GM10266 (cell line): ENCODE results near the gene FAH.

Experiments used
- DNase-seq: peaks from one replicate; pipeline ENCODE4 v3.0.0; 2012; ENCODE audit errors: extremely low spot score
- CTCF ChIP-seq: IDR thresholded peaks from 2 replicates; pipeline ENCODE4 v1.5.1; 2012; ENCODE audit warnings: mild to moderate bottlenecking, low read depth; ENCODE audit not compliant: control insufficient read depth, insufficient read depth; ENCODE audit errors: missing control alignments

The FAH gene

GRCh38 chr15:80177156-80177555 lies 24.4 kb downstream of the FAH start:
- DNase-seq, result no peak
- no peak for TF ChIP-seq CTCF

- no peak for DNase-seq
Observed at GRCh38 chr15:80179025-80179759, 26.4 kb downstream of the FAH start.

GRCh38 chr15:80179935-80180334 lies 27.1 kb downstream of the FAH start:
- no peak for DNase-seq
- TF ChIP-seq CTCF, result no peak

More at GRCh38 chr15:80179025-80179759, 26.4 kb downstream of the FAH start:
- TF ChIP-seq CTCF, result no peak

- no peak for TF ChIP-seq CTCF
- no peak for DNase-seq
Observed at GRCh38 chr15:80180468-80180867, 27.7 kb downstream of the FAH start.

DNA sequence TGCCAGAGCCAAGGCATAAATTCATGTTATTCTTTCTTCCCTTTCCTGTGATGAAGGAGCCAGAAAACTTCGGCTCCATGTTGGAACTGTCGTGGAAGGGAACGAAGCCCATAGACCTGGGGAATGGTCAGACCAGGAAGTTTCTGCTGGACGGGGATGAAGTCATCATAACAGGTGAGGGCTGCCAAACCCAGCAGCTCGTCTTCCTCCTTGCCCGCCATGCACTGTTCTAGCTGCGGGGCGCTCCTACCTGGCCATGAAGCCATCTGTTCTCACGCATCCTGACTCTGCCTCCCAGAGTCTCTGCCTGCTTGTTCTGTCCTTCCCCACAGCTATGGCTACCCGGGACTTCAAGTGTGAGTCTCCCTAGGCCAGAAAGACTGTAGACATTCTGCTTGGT lies 28.2 kb downstream of the FAH start:
- no peak for DNase-seq
- no peak for TF ChIP-seq CTCF

- DNase-seq, result no peak
- TF ChIP-seq CTCF, result no peak
Observed at GRCh38 chr15:80182611-80183261, 29.9 kb downstream of the FAH start.

DNA sequence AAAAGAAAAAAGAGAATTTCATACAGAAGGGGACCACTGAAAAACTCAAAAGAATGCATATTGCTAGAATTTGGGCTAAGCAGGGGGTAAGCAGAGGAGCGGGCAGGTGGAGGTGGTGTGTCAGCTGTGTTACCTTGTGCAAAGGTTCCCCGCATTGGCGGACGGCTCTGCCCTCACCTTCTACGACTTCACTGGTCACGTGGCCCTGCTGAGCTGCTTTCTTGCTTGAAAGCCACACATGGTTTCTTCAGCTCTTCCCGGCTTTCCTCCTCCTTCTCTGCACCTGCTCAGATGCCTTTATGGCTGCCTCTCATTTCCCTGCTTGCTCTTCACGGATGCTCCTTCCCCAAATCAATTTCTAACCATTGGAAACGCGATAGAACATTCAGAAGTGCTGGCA lies 30.5 kb downstream of the FAH start:
- TF ChIP-seq CTCF, result no peak
- no peak for DNase-seq
